Epithelial cell of proximal tubule (primary cell): ENCODE results near the gene PARVA. TPM values are rescaled to one million over a fixed set of nuclear protein-coding genes. Genes with fewer than 3 reads are reported as not detected.

Source experiments
- DNase-seq: peaks from one replicate; pipeline ENCODE4 v3.0.0-alpha.2; 2011; ENCODE audit warnings: low read depth
- H3K4me3 ChIP-seq: 2 replicates; pipeline ENCODE4 v1.5.1; 2011; ENCODE audit warnings: low read depth, mild to moderate bottlenecking, low read length
- total RNA-seq: library from RNA; depleted of rRNA; stranded (reverse); fragments of >200 nt; gene quantifications from 2 replicates; pipeline ENCODE4 v1.2.3, GENCODE V29; 2015
- TF ChIP-seq, protein P1 (sequence below): conservative IDR thresholded peaks from 2 replicates; pipeline ENCODE4 v1.5.1; 2012; ENCODE audit warnings: low read depth, mild to moderate bottlenecking, low read length

PARVA gene
- total RNA-seq, 1 donor from 2014 or later: 32.6 TPM

DNA sequence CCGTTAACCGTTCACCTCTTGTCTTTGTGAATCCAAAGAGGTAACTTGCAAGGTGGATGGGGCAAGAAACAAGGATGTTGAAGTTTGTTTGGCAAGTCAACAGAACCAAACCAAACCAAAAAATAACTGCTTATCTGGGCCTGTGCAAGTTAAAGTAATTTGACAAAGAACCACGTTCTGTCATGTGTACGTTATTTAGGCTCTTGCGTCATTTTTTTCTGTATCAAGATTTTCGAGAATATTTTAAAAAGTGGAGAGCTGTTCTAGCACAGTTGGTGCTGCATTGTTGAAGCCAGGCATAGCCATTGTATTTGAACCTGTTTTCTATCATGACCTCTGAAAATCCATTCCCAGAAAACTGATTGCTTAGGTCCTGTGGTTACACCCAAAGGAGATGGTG, 55.1 kb downstream of the PARVA start:
- no peak for DNase-seq

DNA sequence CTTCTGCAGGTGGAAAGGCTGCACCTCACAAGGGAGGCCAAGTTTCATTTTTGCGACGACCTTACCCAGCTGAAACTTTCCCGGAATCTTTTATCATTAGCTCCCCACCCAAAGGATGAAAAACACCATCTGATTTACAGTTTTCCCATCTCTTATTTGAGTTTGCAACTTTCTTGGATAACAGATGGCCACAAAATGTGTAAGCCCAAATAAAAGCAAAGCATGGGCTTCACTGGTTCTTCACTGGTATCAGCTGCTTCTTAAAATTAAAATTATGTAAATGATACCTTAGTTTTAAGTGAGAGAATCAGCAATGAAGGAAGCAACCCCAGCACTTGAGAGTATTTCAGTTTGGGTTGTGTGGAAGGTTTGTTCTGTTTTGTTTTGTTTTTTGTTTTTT, 55.8 kb downstream of the PARVA start:
- no peak overlapping the region for H3K4me3 ChIP-seq
- DNase-seq: no peak
- TF ChIP-seq, protein P1, sequence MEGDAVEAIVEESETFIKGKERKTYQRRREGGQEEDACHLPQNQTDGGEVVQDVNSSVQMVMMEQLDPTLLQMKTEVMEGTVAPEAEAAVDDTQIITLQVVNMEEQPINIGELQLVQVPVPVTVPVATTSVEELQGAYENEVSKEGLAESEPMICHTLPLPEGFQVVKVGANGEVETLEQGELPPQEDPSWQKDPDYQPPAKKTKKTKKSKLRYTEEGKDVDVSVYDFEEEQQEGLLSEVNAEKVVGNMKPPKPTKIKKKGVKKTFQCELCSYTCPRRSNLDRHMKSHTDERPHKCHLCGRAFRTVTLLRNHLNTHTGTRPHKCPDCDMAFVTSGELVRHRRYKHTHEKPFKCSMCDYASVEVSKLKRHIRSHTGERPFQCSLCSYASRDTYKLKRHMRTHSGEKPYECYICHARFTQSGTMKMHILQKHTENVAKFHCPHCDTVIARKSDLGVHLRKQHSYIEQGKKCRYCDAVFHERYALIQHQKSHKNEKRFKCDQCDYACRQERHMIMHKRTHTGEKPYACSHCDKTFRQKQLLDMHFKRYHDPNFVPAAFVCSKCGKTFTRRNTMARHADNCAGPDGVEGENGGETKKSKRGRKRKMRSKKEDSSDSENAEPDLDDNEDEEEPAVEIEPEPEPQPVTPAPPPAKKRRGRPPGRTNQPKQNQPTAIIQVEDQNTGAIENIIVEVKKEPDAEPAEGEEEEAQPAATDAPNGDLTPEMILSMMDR: no peak

More for the DNA sequence above, 55.1 kb downstream of the PARVA start:
- H3K4me3 ChIP-seq: no peak overlapping the region
- TF ChIP-seq, protein P1: no peak

DNA sequence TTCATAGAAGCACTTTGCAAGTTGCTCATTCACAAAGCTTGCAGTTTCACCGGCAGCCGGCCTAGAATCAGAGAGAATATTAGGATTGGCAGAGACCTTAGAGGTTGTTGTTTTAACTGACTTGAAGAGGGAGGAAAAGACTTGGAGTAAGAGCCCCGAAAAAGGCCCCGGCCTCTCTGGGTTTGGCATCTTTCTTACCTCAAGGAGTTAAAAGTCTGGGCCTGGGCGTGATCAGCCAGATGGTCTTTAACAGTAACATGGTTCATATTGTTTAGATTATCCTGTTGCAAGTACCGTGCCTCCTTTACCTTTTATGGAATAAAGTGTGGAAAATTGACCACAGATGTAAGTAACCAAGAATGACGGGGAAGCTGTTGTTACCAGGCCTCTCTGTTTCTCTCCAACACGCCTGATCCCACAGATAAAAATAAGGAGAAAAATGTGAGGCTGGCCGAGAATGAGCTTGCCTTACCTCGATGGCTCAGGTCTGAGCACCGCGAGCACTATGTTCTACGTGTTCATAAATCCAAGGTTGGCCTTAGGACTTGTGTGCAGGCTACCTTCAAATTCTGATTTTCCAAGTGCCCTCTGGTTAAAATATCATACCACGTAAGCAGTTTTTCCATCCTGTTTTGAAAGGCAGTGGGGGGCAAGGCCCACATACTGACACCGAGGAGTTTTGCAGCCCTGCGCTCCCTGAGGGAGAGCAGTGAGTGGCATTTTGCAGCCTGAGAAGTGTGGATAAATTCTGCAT, 56.4 kb downstream of the PARVA start:
- TF ChIP-seq, protein P1: no peak
- DNase-seq: no peak
- H3K4me3 ChIP-seq: no peak overlapping the region

DNA sequence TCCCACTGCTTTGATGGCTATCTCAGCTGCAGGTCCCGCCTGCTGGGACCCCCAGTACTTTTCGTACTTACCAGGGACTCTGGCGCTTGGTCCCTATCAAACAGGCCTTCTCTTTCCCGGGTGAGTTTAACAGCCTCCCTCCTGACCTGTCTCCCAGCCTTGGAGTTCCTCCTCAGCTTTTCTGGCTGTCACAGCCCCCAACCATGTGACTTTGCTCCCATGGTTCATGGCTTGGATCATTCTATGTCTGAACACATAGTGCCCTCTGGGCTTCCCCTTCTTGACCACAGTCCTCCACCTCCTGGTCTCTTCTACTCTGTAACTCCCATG, 56.9 kb downstream of the PARVA start:
- TF ChIP-seq, protein P1: no peak
- DNase-seq: no peak
- no peak overlapping the region for H3K4me3 ChIP-seq

DNA sequence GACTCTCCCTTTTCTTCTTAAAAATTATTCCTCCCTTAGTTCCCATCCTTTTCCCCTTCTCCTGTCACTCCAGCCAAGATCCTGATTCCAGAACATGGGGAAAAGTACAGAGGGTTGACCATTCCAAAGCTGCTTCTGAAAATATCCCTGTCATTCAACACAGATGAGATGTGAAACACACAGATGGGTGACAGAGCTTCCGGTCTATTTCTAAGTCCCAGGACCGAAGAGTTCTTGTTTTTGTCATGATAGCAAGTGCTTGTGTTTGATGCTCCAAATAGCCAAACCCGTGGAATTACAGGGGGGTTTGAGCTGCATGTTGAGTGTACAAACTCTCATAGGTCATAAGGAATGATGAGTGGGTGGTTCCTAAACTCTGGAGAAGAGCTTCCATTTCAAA, 57.9 kb downstream of the PARVA start:
- DNase-seq: no peak
- no peak overlapping the region for H3K4me3 ChIP-seq
- TF ChIP-seq, protein P1: no peak

DNA sequence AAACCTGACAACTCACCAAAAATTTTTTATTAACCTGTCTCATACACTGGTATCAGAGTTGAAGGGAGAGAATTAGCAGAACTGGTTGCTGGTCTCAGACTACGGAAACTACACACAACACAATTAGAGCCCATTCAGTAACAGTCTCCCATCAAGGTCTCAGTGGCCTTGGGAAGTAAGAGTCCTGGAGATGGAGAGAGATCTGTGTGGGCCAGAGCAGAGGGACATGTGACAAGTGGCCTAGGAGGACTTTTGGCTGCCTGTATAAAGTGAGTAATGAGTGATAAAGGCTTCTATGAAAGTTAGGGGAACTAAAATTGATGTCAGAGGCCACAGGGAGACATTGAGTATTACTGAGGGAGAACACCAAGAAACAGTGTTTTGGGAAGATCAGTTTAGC, 58.9 kb downstream of the PARVA start:
- TF ChIP-seq, protein P1: no peak
- no peak for DNase-seq
- H3K4me3 ChIP-seq: no peak overlapping the region

DNA sequence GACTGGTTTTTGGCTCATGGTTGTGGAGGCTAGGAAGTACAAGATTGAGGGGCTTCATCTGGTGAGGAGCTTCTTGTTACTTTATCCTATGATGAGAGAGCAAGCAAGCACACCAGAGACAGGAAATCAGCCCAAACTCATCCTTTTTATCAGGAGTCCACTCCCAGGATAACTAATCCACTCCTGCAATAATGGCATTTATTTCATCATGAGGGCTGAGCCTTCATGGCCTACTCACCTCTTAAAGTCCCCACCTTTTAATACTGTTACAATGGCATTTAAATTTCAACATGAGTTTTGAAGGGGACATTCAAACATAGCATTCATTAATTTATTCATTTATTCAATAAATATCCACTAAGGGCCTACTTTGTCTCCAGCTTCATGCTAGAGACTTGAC, 60.9 kb downstream of the PARVA start:
- DNase-seq: no peak
- TF ChIP-seq, protein P1: no peak
- no peak overlapping the region for H3K4me3 ChIP-seq
